Psoas muscle (tissue), 8 donors: Measurements from ENCODE around the gene TRAFD1. TPM values are rescaled to one million over a fixed set of nuclear protein-coding genes. Genes with fewer than 3 reads are reported as not detected.

Experiments used
- ATAC-seq, 4 donors: fragments of 200-7000 bp; cut with Tn5 transposase; one replicate each; pipeline ENCODE4 v1.9.1; 2020; ENCODE audit warnings: moderate library complexity in 3 of 4, mild to moderate bottlenecking in 2 of 4
- DNase-seq, 2 donors: peaks; one replicate each; pipeline ENCODE4 v3.0.0-alpha.2; 2020
- H3K27ac ChIP-seq: fragments of 200-600 bp; one replicate; pipeline ENCODE4 v1.8.0; 2022
- H3K27me3 ChIP-seq, 3 donors: fragments of 200-600 bp in 1 of 3; one replicate each; pipeline versions ENCODE4 v1.6.1 to v1.8.0; 2013 to 2022; ENCODE audit warnings: low read length in 2 of 3, mild to moderate bottlenecking in 2 of 3, moderate library complexity in 1 of 3; ENCODE audit not compliant: insufficient read depth in 3 of 3
- H3K36me3 ChIP-seq, 2 donors: fragments of 200-600 bp in 1 of 2; one replicate each; pipeline versions ENCODE4 v1.6.1 to v1.8.0; 2013 to 2022; ENCODE audit warnings: low read depth in 1 of 2, mild to moderate bottlenecking in 1 of 2, moderate library complexity in 1 of 2; ENCODE audit not compliant: insufficient read depth in 1 of 2
- H3K4me1 ChIP-seq: fragments of 200-600 bp; one replicate; pipeline ENCODE4 v1.8.0; 2022
- H3K4me3 ChIP-seq: fragments of 200-600 bp; one replicate; pipeline ENCODE4 v1.8.0; 2022; ENCODE audit warnings: mild to moderate bottlenecking
- H3K9me3 ChIP-seq: fragments of 200-600 bp; one replicate; pipeline ENCODE4 v1.8.0; 2022
- WGBS, 3 donors: extraction: QIAGEN DNeasy Blood & Tissue Kit; methylation state at CpG; one replicate each; pipeline versions ENCODE4 v1.1.6 to v1.1.7; 2013; 5-methylcytosine and 5-hydroxymethylcytosine counted together
- intact Hi-C, 2 donors: fragments of 100-400 bp; cut with DNase I; formaldehyde crosslinking; loops; one replicate each; pipeline versions ENCODE4 v1.11.0 to v1.14.2; 2022
- polyA plus RNA-seq, 3 donors: library from polyadenylated mRNA; stranded (reverse); fragments of 200-250 nt; gene quantifications; one replicate each; pipeline ENCODE4 v1.2.3, GENCODE V29; 2013
- total RNA-seq, 4 donors: library from RNA; stranded (reverse); fragmentation: NEBNext Ultra II Directional in 2 of 4; extraction: Animal tissue kit (Norgen Biotek cat#: 25700) in 2 of 4; gene quantifications; one replicate each; pipeline versions ENCODE4 v1.2.1 to v1.2.4, GENCODE V29; 2021 to 2023
- TF ChIP-seq, protein P1 (sequence below): fragments of 200-600 bp; IDR thresholded peaks from one replicate; pipeline ENCODE4 v1.8.0; 2022; ENCODE audit warnings: antibody characterized with exemption
- donor health status: healthy with polysubstance abuse.
- donor health status: DM: no; HTN: no; CAD: no; lungs with moderate emphysema.
- donor health status: Bipolar disorder and iron deficiency.
- donor health status: healthy.
- donor health status: DM: yes; HTN: yes; CAD: no.
- donor health status: DM: no; HTN: no; CAD: no.
- donor health status: DM: no; HTN: no; CAD: no.
- donor health status: DM: yes; HTN: yes; CAD: no.

Gene TRAFD1
- total and polyA plus RNA-seq, 7 donors = 5.0 to 21.0 (median 16.0) TPM

DNA sequence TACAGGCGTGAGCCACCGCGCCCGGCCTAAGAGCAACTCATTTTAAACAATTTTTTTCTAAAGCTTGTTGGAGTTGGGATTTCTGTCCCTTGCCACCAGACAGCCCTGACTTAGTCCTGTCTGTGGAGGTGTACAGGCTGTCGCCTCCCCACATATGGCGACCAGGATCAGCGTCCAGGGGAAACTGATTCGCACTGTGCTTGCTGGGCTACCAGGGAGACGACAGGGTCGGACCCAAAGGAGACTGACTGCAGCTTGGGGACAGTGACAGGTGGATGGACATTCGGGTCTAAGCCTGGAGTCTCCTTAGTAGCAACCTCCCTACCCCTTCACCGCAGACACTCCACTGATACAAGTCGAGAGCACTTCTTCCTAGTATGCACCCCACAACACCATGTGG lies 40.3 kb downstream of the TRAFD1 start:
- TF ChIP-seq, protein P1, sequence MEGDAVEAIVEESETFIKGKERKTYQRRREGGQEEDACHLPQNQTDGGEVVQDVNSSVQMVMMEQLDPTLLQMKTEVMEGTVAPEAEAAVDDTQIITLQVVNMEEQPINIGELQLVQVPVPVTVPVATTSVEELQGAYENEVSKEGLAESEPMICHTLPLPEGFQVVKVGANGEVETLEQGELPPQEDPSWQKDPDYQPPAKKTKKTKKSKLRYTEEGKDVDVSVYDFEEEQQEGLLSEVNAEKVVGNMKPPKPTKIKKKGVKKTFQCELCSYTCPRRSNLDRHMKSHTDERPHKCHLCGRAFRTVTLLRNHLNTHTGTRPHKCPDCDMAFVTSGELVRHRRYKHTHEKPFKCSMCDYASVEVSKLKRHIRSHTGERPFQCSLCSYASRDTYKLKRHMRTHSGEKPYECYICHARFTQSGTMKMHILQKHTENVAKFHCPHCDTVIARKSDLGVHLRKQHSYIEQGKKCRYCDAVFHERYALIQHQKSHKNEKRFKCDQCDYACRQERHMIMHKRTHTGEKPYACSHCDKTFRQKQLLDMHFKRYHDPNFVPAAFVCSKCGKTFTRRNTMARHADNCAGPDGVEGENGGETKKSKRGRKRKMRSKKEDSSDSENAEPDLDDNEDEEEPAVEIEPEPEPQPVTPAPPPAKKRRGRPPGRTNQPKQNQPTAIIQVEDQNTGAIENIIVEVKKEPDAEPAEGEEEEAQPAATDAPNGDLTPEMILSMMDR = no peak
- H3K4me1 ChIP-seq = no peaks in the 10 kb centered on the region
- intact Hi-C loops = no loop called here
- no peaks in the 10 kb centered on the region for H3K27me3 ChIP-seq
- no peak overlapping the region for H3K27ac ChIP-seq
- peaks cover 0 to 89% of the 10 kb centered on the region in 2 donors for H3K36me3 ChIP-seq
- ATAC-seq = no peak
- DNase-seq = no peak
- no peaks in the 10 kb centered on the region for H3K9me3 ChIP-seq
- 98 to 99% (median 98%) methylated on average over 13 of the region's 13 CpGs for WGBS, 3 donors
- H3K4me3 ChIP-seq = no peak overlapping the region

DNA sequence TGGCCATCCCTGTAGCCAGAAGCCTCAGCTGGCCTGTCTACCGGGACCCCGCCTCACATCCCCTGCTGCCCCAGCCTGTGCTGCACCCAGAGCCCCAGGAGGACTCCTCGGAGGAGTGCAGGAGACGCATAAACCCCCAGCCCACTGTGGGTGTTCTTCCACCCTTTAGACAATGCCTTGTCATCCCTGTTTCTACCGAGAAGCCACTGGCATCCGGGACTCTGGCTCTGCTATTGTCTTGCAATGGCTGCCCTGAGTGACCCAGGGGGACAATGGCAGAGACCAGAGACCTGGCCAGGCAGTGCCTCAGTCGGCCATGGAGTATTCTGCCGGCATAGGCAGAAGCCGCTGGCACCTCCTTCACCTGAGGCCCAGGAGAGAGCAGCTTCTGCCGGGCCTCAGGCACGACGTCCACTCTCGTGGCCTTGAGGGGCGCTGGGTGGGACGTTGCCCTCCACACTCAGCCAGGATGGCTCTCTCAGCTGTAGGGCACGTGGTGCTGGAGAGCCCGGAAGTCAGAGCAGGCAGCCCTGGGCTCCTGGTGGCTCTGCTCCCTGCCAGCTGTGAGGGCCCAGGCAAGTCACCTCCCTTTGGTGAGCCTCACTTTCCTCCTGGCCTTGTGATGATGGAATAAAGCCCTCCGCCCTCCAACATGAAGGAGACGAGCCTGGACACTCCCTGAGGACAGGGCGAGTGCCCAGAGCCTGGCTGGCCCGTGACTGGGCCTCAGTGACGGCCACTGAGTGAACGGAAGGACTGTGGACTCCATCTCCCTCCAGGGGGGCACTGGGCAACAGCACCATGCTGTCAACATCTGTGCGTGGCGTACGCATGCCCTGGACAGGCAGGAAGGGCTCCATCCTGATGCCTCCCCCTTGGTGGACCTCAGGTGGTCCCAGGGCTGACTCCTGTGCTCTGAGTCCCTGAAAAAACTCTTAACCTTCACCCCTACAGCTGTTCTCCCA lies 41.0 kb downstream of the TRAFD1 start:
- Histone ChIP-seq H3K4me3 (no peak overlapping the region), H3K27ac (no peak overlapping the region), H3K4me1 (no peaks in the 10 kb centered on the region), H3K27me3 (no peaks in the 10 kb centered on the region), H3K36me3 (peaks cover 0 to 89% of the 10 kb centered on the region in 2 donors), H3K9me3 (no peaks in the 10 kb centered on the region)
- WGBS, 3 donors = 93 to 95% (median 95%) methylated on average over 20 to 26 of the region's 26 CpGs
- DNase-seq (no peak), ATAC-seq (no peak)
- TF ChIP-seq, protein P1 = no peak
- intact Hi-C loops = no loop called here

DNA sequence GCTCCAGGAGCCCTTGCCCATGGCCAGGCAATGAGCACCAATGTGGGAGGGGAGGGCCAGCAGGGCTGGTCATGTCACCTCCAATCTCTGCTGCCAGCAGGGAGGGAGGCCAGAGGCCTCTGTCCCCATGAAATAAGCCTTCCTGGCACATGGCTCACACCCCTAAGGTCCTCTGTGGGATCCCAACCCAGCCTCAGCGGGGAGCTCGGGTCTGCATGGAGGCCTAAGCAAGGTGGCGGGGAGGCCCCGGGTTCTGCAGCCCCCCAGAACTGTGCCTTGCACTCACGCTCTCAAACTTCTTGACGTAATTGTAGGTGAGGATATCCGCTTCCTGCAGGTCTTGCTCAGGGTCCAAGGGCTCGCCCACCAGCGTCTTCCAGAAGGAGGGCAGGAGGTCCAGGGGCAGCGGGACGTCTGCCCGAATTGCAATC lies 41.7 kb downstream of the TRAFD1 start:
- no peak for DNase-seq
- peaks cover 0 to 89% of the 10 kb centered on the region in 2 donors for H3K36me3 ChIP-seq
- no peak overlapping the region for H3K4me3 ChIP-seq
- H3K4me1 ChIP-seq = no peaks in the 10 kb centered on the region
- H3K27me3 ChIP-seq = no peaks in the 10 kb centered on the region
- 93 to 95% (median 94%) methylated on average over 12 of the region's 12 CpGs for WGBS, 3 donors
- no peak overlapping the region for H3K27ac ChIP-seq
- intact Hi-C loops = no loop called here
- TF ChIP-seq, protein P1 = no peak
- ATAC-seq = no peak
- H3K9me3 ChIP-seq = no peaks in the 10 kb centered on the region

DNA sequence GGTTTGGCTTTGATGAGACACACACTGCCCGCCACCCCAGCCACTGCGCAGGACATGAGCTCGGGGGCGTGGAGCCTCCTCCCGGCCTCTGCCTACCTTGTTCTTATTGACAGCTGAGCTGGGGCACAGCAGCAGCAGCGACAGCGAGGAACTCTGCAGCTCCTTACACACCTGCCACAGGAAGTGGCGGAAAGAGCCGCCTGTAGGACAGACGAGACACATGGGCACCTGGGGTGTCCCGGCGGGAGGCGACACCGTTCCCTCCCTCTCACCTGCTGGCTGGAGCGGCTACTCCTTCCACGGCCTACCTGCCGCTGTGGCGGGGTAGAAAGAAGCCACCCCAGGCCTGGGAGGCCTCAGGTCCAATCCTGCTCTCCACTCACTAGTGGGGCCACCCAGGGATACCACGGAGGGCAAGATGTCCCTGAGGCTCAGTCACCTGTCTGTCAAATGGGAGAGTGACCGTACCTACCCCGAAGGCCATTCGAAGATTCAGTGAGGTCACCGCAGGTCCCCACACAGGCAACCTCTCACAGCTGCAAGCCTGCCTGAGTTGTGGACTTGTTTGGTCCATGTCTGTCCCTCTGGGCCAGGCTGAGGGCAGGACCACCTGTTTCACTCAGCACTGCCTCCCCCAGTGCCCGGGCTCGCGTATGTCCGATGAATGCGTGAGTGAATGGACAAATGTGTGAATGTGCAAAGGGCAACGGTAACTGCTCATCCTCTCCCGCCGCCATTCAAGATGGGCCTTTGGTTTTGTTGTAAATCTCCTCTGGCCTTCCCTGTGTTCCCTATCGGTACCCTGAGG lies 42.6 kb downstream of the TRAFD1 start:
- Histone ChIP-seq H3K27ac (no peak overlapping the region), H3K4me3 (no peak overlapping the region), H3K27me3 (no peaks in the 10 kb centered on the region), H3K4me1 (no peaks in the 10 kb centered on the region), H3K9me3 (no peaks in the 10 kb centered on the region), H3K36me3 (peaks cover 0 to 89% of the 10 kb centered on the region in 2 donors)
- ATAC-seq = no peak
- intact Hi-C loops = no loop called here
- no peak for DNase-seq
- 84 to 86% (median 85%) methylated on average over 31 to 32 of the region's 32 CpGs for WGBS, 3 donors
- TF ChIP-seq, protein P1 = no peak
